Adipocyte (in vitro differentiated cells): ENCODE data around the gene USP17L29.
"Not testable (repeated sequence)": the region's sequence is repeated elsewhere in the genome, so short reads cannot be mapped to it uniquely, and the experiment has no call there.

Experiments
- DNase-seq: peaks from one replicate; pipeline ENCODE4 v3.0.0-alpha.2; 2015; ENCODE audit warnings: low read depth
- H3K27me3 ChIP-seq: replicated peaks from 2 replicates; pipeline ENCODE4 v1.7.0; 2013; ENCODE audit warnings: mild to moderate bottlenecking, low read length, moderate library complexity; ENCODE audit not compliant: control insufficient read depth, insufficient read depth
- H3K36me3 ChIP-seq: 2 replicates; pipeline ENCODE4 v1.7.0; 2013; ENCODE audit warnings: low read length, mild to moderate bottlenecking, moderate library complexity; ENCODE audit not compliant: control insufficient read depth, insufficient read depth, severe bottlenecking
- H3K4me1 ChIP-seq: 2 replicates; pipeline ENCODE4 v1.7.0; 2013; ENCODE audit warnings: mild to moderate bottlenecking, low read length, moderate library complexity; ENCODE audit not compliant: control insufficient read depth, insufficient read depth
- H3K4me3 ChIP-seq: 2 replicates; pipeline ENCODE4 v1.7.0; 2013; ENCODE audit warnings: mild to moderate bottlenecking, low read length, moderate library complexity
- H3K9ac ChIP-seq: 2 replicates; pipeline ENCODE4 v1.7.0; 2013; ENCODE audit warnings: mild to moderate bottlenecking, low read length, moderate library complexity
- H3K9me3 ChIP-seq: 2 replicates; pipeline ENCODE4 v1.7.0; 2013; ENCODE audit warnings: mild to moderate bottlenecking, low read length, moderate library complexity; ENCODE audit not compliant: control insufficient read depth

Gene USP17L29

DNA sequence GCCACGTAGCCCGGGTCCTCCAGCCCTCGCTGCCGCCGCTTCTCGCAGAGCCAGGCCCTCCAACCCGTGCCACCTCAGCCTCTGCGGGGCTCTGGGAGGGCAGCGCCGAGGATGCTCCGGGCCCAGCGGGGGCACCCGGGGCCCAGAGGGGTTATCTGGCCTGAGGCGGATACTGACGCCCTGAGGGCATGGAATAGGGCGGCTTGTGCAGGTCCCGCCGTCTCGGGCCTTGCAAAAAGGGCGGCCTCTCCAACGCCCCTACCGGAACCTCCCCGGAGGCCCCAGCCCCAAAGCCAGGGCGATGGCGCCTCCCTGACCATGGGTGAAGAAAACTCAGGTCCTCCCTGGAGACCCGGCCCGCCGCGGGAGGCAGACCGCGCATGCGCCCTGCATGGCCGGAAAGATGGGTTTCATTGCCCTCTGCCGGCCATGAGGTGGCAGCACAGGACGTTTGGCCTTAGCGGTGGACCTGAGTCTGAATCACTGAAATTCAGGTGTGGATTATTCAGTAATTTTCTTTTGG is 27.6 kb downstream of the USP17L29 start:
- H3K27me3 ChIP-seq, H3K4me1 ChIP-seq, H3K9ac ChIP-seq, H3K36me3 ChIP-seq, DNase-seq, H3K9me3 ChIP-seq: not testable (repeated sequence)
- peak overlapping the region; percentile 70 for H3K4me3 ChIP-seq

DNA sequence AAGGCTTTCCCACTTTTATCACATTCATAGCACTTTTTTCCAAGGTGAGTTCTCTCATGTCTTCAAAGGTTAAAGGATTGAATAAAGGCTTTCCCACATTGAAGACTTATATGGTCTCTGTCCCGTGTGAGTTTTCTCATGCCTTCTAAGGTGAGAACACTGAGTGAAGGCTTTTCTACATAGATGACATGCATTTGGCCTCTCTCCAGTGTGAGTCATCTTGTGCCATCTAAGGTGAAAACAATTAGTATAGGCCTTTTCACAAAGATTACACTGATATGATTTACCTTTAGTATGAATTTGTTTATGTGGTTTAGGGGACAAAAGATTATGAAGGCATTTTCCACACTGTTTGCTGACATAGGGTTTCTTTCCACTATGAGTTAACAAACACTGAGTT is 30.7 kb downstream of the USP17L29 start:
- Histone ChIP-seq H3K4me1 (no peaks in the 10 kb centered on the region), H3K9me3 (no peaks in the 10 kb centered on the region), H3K4me3 (no peak overlapping the region), H3K9ac (no peak overlapping the region), H3K27me3 (no peaks in the 10 kb centered on the region), H3K36me3 (no peaks in the 10 kb centered on the region)
- DNase-seq = no peak

DNA sequence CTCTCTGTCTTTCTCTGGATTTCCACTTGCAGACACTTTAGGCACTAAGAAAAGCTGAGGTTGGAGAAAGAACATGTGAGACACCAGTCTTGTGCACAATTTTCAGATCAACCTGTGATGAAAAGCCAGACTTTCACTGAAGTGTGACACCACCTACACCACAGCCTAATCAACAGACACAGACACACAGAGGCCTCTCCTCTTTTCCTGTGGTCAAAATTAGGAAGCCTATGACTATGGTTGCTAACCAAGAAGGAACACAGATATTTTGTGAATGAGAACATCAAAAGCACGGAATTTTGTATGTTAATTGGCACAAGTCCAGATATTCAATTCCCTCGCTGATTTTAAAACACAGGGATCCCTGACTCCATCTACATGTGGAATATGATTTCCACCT is 35.6 kb downstream of the USP17L29 start:
- not testable (repeated sequence) for H3K9ac ChIP-seq, H3K27me3 ChIP-seq, H3K9me3 ChIP-seq, H3K4me1 ChIP-seq, H3K4me3 ChIP-seq, H3K36me3 ChIP-seq, DNase-seq
